ENCODE measurements around the gene JPH2.
"Not testable (repeated sequence)": the region's sequence is repeated elsewhere in the genome, so short reads cannot be mapped to it uniquely, and the experiment has no call there.

Gene JPH2

DNA sequence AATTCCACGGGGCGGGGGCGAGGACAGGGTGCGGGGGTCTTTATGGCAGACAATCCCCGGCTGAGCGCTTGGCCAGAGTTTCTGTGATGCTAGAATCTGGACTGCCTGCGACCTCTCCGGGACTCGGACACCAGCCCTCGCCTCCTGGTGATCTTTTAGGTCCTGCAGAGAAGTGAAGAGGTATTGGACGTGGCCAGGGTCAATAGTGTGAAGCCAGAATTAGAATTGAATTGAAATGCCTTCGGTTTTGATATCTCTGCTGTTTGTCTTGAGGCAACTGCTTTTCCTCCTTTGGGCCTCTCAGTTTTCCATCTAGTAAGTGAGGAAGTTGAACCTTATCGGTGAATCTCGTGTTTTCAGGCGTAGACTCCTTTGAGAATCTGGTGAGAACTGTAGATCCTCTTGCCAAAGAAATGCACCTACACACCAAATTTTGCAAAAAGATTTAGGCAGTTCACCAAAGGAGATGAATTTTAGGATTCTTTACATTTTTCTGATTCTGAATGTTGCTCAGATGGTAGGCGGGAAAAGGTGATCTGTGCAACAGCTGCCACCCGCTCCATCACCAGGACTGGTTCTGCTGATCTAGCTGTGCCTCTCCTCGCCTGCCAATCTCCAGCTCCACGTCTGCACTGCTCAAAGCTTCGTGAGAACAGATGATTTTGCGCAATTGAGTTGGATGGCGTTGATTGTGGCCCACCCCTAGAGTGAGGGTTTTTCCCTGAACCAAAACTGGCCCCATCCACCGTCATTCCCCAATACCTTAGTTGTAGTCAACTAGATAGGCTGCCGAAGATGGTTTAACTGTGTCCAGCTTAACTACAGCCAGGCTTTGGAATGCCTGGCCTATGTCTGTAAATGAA is 24.4 kb upstream of the JPH2 start:
- DNase-seq: no peak

DNA sequence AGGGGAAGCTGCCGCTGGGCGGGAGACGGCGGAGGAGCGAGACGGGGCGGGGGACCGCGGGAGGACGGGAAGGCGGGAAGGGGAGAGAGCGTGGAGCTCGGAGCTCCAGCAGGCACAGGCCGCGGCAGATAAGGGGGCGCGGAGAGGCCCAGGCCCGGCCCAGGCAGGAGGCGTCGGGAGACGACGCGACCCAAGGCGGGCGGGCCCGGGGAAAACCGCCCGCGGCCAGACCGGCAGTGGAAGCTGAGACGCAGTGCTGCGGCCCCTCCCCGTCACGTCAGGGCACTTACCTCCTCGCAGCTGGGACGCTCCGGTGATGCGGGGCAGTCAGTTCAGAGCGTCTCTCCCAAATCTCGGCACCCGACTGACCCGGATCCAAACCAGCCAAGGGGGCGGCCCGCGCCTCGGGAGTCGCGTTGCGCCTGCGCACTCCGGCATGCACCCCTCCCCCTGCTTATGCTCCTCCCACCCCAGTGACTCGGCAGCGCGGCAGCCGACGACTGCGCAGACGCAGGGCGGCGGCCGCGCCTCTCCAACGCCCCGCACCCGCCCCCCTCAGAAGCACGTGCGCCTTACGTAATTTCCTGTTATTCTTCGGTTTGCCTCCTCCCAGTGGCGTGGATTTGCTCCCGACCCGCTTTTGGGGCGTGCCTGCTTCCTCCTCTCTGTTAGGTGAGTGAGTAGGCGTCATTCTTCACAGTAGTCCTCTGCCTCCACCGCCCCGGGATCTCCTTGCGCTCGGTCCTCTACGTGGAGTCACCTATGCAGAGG is 23.6 kb upstream of the JPH2 start, which contains the start of gene OSER1:
TSS of gene OSER1 (minus strand) at position 366 of the 771 bp plus-strand sequence. CDS start 3,814 bp downstream, outside the sequence.
- DNase-seq: peak; percentile 94

GRCh38 chr20:44209686-44210405 is 22.9 kb upstream of the JPH2 start:
- no peak for DNase-seq

DNA sequence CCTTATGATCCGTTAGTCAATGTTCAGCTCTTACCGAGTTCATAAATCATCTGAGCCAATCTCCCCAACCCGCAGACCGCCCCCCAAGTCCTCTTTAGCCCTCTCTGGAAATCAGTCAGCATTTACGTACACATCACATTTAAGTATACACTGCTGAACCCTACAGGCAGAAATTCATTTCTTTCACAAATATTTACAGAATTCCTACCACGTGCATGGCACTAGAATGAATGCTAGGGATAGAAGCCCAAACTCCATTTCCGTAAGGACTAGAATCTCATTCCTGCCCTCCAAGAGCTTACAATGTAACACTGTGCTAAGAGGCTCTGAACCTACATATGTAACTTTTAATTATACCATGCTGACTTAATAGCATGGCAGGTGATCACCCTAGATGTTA is 21.8 kb upstream of the JPH2 start:
- DNase-seq: no peak

DNA sequence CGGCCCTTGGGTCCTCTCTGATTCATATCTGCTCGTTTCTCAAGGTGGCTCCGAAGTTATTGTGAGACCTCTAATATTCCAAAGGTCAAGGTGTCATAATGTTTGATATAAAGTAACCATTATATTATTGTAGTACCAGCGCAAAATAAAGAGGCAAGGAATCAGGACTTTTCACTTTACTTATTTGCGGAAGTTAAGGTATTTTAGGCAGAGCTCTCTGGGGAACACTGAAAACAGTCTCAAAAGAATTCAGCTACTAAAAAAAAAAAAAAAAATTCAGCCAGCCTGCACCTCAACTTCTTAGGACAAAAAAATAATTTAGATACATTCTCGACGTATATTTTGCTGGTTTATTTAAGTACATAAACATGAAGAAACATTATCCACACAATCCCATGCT is 21.2 kb upstream of the JPH2 start:
- DNase-seq: no peak

DNA sequence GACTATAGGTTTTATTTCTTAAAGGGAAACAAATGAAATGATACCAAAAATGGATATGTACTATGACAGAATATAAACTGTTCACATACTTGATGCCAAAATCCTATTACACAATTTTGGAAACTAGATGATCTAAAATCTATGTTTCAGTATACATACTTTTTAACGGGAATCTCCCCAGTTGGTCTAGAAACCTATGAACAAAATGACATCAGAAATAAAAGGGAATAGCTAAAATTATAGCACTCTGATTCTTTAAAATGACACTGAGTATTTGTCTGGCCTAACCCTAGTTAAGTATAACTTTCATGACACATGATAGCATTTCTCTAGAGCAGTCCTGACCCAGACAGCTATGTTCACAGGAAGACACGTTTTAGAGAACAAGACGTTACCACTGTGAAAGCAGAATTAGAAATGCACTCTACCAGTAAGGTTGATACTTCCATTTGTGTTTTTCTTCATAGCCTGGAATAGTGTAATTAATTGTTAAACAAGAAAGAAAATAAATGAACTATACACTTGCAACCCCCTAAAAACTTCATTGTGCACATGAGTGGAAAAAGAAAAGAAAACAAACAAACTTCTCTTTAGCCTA is 20.2 kb upstream of the JPH2 start:
- DNase-seq: no peak

DNA sequence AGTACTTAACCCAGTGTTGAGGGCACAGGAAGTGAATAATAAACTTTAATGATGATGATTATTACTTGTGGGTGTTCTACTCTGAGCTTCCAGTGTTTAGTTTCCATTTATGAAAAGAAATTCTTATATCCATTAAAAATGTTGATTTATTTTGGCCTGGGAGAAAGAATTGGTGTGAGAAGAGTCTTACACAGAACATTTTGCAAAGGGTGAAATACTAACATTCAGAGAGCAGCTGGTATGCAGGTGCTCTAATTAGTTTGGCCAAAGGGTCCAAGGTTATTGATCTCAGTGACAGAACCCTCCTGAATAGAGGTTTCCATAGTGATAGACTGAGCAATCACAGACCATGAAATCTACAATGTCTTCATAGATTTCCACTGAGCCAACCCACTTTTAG is 19.1 kb upstream of the JPH2 start:
- DNase-seq: no peak

DNA sequence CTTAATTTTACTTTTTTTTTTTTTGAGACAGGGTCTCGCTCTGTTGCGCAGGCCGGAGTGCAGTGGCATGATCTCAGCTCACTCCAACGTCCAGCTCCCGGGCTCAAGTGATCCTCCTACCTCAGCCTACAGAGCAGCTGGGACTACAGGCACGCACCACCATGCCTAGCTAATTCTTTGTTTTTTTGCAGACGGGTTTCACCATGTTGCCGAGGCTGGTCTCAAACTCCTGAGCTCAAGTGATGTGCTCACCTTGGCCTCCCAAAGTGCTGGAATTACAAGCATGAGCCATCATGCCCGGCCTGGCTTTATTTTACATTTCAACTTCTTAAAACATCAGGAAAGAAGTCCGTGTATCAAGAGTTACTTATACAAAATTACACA is 17.8 kb upstream of the JPH2 start:
- DNase-seq: no peak

DNA sequence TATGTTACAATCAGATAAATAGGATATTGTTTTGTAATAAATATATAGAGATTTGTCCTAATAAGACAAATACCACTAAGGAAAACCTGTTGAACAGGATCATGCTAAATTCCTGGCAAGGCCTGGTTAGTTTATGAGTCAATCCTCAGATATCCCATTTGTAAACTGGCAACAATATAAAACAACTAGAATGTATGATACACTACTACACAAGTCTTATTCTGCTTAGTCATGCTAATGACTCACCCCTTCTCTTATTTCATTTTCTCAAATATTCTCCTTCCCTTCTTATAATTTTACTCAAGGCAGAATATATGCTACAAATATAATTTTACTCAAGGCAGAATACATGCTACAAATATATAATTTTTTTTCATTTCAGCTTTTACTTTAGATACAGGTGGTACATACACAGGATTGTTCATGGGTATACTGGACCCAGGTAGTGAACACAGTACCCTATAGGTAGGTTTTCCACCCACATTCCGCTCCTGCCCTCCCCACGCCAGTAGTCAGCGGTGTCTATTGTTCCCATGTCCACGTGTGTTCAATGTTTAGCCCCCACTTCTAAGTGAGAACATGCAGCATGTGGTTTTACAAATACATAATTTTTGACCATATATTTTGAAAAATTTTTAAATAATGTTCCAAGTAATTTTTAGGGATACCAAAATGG is 17.3 kb upstream of the JPH2 start:
- DNase-seq: no peak

DNA sequence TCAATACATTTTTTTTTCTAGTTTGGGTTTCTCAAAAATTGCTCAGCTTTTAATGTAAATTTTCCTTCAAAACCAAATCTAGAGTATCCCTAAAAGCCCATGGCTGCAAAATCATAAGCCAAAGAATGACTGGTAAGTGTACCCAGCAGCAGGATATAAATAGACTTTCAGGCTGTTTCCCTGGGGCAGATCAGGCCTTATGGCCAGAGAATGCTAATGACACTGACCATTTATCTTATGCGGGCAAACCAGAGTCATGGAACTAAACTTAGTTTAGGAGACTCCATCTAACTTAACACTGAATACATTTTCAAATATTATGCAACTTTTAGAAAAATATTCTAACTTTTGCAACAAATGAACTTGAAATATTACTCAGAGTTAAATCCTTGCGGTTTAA is 16.2 kb upstream of the JPH2 start:
- DNase-seq: no peak

DNA sequence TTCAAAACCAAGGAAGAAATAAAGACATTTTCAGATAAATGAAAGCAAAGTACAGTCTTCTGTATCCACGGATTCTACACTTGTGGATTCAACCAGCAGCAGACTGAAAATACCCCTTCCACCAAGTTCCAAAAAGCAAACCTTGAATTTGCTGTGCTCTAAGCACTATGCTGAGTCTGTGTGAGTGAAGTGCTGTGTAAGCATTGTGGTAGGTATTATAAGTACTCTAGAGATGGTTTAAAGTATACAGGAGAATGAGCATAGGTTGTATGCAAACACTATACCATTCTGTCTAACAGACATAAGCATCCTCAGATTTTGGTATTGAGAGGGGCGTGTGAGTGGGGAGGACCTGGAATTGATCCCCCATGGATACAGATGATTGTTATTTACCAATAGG is 14.0 kb upstream of the JPH2 start:
- DNase-seq: no peak

DNA sequence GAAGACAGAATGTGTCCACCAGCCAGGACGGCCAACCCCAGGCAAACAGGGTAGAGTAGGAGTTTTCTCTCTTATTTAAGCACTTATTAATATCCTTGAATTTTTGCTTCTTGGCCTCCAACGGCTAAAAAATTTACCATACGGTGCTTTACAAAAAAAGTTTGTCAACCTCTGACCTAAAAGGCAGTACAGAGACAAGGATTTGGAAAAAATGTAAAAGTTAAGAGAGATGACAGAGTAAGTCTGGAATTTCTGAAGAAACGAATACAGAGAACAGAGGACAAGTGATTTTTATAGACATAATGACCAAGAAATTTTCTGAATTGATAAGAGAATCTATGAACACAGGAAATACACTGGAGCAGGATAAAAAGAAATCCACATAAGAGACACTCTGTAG is 13.4 kb upstream of the JPH2 start:
- DNase-seq: no peak

- DNase-seq: no peak
These were observed 12.9 kb upstream of the JPH2 start for GRCh38 chr20:44199877-44200276.

- no peak for DNase-seq
These were observed 11.9 kb upstream of the JPH2 start for GRCh38 chr20:44198872-44199271.

DNA sequence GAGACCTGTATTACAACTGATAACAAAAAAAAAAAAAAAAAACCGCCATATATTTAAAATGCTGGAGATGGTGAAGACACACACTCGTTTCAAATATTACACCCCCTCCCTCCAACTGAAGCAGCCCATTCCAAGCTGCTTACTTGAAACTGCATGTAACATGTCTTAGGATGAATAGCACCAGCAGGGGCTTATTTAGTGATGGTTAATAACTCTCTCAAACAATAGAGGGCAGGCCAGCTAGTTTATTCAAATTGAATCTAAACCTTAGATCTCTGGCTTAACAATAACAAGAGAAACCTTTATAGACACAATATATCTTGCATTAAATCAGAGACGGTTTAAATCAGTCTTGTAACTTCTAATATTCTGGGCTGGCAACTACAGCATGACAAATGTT is 9.3 kb upstream of the JPH2 start:
- DNase-seq: no peak

- DNase-seq: no peak
These were observed 8.6 kb upstream of the JPH2 start for GRCh38 chr20:44195605-44196004.

- DNase-seq: no peak
These were observed 6.8 kb upstream of the JPH2 start for GRCh38 chr20:44193801-44194200.

DNA sequence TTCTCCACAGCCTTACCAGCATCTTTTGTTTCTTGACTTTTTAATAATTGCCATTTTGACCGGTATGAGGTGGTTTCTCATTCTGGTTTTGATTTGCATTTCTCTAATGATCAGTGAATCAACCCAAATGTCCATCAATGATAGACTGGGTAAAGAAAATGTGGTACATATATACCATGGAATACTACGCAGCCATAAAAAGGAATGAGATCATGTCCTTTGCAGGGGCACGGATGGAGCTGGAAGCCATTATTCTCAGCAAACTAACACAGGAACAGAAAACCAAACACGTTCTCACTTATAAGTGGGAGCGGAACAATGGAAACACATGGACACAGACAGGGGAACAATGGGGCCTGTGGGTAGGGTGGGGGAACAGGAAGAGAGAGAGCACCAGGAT is 4.7 kb upstream of the JPH2 start:
- not testable (repeated sequence) for DNase-seq

DNA sequence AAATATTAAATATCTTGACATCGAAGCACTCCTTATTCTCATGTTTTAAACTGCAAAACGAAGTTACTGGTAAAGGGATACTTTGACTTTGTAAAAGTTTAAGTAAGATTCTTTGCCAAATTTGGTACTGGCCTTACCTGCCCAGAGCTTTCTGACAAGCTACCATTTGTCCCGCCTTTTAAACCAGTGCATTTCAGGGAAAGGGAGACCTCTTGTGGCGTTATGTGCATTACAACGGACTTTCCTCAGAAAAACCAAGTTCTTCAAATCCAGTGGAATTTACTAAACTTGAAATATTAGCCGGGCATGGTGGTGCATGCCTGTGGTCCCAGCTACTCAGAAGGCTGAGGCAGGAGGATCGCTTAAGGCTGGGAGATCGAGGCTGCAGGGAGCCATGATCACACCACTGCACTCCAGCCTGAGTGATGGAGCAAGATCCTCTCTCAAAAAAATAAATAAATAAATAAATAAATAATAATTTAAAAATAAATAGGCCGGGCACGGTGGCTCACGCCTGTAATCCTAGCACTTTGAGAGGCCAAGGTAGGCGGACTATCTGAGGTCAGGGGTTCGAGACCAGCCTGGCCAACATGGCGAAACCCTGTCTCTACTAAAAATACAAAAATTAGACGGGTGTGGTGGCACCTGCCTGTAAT is 3.3 kb upstream of the JPH2 start:
- not testable (repeated sequence) for DNase-seq

- no peak for DNase-seq
These were observed 1.8 kb upstream of the JPH2 start for GRCh38 chr20:44188752-44189151.

- DNase-seq: no peak
These were observed 1.1 kb upstream of the JPH2 start for GRCh38 chr20:44187772-44188709.

Measured in NCI-H1048 (cell line).